ENCODE results near the gene MAPKAP1. TPM values are rescaled to one million over a fixed set of nuclear protein-coding genes. Genes with fewer than 3 reads are reported as not detected.

MAPKAP1 gene
- total RNA-seq, 1 donor from 2014 or later: 62.9 TPM

DNA sequence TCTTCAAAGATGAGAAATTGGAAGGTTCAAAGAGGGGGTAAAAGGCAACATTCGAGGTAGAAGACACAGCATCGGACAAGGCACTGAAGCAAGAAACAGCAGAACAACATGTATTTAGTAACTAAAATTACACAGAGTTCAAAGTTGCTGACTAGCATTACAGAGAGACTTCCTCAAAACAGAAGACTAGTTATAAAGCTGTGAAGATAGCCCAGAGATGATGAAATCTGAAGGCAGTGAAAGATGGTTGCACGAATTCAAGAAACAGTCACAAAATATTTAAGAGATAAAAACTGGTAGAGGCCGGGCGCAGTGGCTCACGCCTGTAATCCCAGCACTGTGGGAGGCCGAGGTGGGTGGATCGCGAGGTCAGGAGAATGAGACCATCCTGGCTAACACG lies 16.3 kb downstream of the MAPKAP1 start:
- Mint-ChIP-seq H3K4me3 (no peak overlapping the region), H3K9me3 (no peaks in the 10 kb centered on the region), H3K36me3 (no peaks in the 10 kb centered on the region), H3K27me3 (ENCODE audit: low read depth) (no peaks in the 10 kb centered on the region), H3K27ac (no peak overlapping the region), H3K4me1 (peaks cover 20% of the 10 kb centered on the region)
- DNase-seq (ENCODE audit: low spot score in 2 of 2, unreplicated experiment in 2 of 2): no peak
- TF ChIP-seq, protein P1, sequence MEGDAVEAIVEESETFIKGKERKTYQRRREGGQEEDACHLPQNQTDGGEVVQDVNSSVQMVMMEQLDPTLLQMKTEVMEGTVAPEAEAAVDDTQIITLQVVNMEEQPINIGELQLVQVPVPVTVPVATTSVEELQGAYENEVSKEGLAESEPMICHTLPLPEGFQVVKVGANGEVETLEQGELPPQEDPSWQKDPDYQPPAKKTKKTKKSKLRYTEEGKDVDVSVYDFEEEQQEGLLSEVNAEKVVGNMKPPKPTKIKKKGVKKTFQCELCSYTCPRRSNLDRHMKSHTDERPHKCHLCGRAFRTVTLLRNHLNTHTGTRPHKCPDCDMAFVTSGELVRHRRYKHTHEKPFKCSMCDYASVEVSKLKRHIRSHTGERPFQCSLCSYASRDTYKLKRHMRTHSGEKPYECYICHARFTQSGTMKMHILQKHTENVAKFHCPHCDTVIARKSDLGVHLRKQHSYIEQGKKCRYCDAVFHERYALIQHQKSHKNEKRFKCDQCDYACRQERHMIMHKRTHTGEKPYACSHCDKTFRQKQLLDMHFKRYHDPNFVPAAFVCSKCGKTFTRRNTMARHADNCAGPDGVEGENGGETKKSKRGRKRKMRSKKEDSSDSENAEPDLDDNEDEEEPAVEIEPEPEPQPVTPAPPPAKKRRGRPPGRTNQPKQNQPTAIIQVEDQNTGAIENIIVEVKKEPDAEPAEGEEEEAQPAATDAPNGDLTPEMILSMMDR (IDR thresholded peaks at IDR 0.05; ENCODE audit: unreplicated experiment): no peak

DNA sequence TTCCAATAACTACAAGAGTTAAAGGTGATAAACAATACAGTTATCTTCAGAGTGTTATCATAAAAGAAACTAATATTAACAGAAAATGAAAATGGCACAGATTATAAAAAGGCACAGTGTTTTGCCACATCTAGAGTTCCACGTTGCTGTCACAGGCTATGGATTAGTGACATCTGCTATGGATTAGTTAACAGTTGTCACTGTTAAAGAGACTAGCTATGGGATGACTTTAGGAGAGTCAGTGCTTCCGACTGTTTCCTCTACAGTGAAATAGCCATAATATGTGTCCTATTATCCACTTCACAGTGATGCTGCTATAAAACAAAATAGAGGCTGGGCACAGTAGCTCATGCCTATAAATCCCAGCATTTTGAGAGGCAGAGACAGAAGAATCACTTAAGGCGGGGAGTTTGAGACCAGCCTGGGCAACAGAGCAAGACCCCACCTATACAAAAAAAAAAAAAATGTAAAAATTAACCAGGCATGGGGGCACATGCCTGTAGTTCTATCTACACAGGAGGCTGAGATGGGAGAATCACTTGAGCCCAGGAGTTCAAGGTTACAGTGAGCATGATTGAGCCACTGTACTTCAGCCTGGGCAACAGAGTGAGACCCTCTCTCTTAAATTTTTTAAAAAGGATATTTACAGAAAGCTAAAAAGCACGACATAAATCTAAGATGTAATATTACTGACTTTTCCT lies 19.7 kb downstream of the MAPKAP1 start:
- Mint-ChIP-seq H3K9me3 (no peaks in the 10 kb centered on the region), H3K4me3 (no peak overlapping the region), H3K27me3 (ENCODE audit: low read depth) (no peaks in the 10 kb centered on the region), H3K4me1 (peaks cover 7% of the 10 kb centered on the region), H3K27ac (no peak overlapping the region), H3K36me3 (no peaks in the 10 kb centered on the region)
- DNase-seq (ENCODE audit: low spot score in 2 of 2, unreplicated experiment in 2 of 2): no peak
- TF ChIP-seq, protein P1 (IDR thresholded peaks at IDR 0.05; ENCODE audit: unreplicated experiment): no peak

GRCh38 chr9:125685167-125685566 lies 21.8 kb downstream of the MAPKAP1 start:
- Mint-ChIP-seq H3K27ac (no peak overlapping the region), H3K4me3 (no peak overlapping the region), H3K9me3 (no peaks in the 10 kb centered on the region), H3K4me1 (peaks cover 22% of the 10 kb centered on the region), H3K27me3 (ENCODE audit: low read depth) (no peaks in the 10 kb centered on the region), H3K36me3 (peaks cover 2% of the 10 kb centered on the region)
- DNase-seq (ENCODE audit: low spot score in 2 of 2, unreplicated experiment in 2 of 2): no peak
- TF ChIP-seq, protein P1 (IDR thresholded peaks at IDR 0.05; ENCODE audit: unreplicated experiment): no peak

GRCh38 chr9:125683486-125683885 lies 23.5 kb downstream of the MAPKAP1 start:
- TF ChIP-seq, protein P1 (IDR thresholded peaks at IDR 0.05; ENCODE audit: unreplicated experiment): no peak
- peaks cover 25% of the 10 kb centered on the region for H3K4me1 Mint-ChIP-seq
- DNase-seq (ENCODE audit: low spot score in 2 of 2, unreplicated experiment in 2 of 2): no peak
- H3K4me3 Mint-ChIP-seq: no peak overlapping the region
- H3K36me3 Mint-ChIP-seq: peaks cover 2% of the 10 kb centered on the region
- H3K9me3 Mint-ChIP-seq: no peaks in the 10 kb centered on the region
- no peaks in the 10 kb centered on the region for H3K27me3 Mint-ChIP-seq (ENCODE audit: low read depth)
- H3K27ac Mint-ChIP-seq: no peak overlapping the region

- Mint-ChIP-seq H3K9me3 (no peaks in the 10 kb centered on the region), H3K4me1 (peaks cover 25% of the 10 kb centered on the region), H3K27me3 (ENCODE audit: low read depth) (no peaks in the 10 kb centered on the region), H3K4me3 (no peak overlapping the region), H3K36me3 (peaks cover 2% of the 10 kb centered on the region), H3K27ac (no peak overlapping the region)
- DNase-seq (ENCODE audit: low spot score in 2 of 2, unreplicated experiment in 2 of 2): no peak
- TF ChIP-seq, protein P1 (IDR thresholded peaks at IDR 0.05; ENCODE audit: unreplicated experiment): no peak
Observed at GRCh38 chr9:125682340-125682739, 24.7 kb downstream of the MAPKAP1 start.
